ENCODE measurements around the gene DHRSX. TPM values are rescaled to one million over a fixed set of nuclear protein-coding genes. Genes with fewer than 3 reads are reported as not detected.

Gene DHRSX
- polyA plus RNA-seq, 1 donor from 2014 or later = 15.7 TPM

GRCh38 chrX:2371026-2371711 is 129.6 kb downstream of the DHRSX start:
- H3K9me2 ChIP-seq (ENCODE audit: insufficient read depth, low read length) = no peaks in the 10 kb centered on the region
- H2AFZ ChIP-seq (ENCODE audit: low read depth, low read length) = no peak overlapping the region
- TF ChIP-seq TAF1 (IDR thresholded peaks at IDR 0.05; ENCODE audit: low read depth) (no peak), MXI1 (conservative IDR thresholded peaks at IDR 0.05; ENCODE audit: poor library complexity, severe bottlenecking) (no peak), EP300 (conservative IDR thresholded peaks at IDR 0.05; ENCODE audit: poor library complexity, severe bottlenecking) (no peak), RAD21 (conservative IDR thresholded peaks at IDR 0.05) (no peak), EZH2 (IDR thresholded peaks at IDR 0.05; ENCODE audit: borderline replicate concordance, insufficient read depth, low read length, poor library complexity, severe bottlenecking) (no peak), POLR2AphosphoS5 (IDR thresholded peaks at IDR 0.05) (no peak), SMC3 (conservative IDR thresholded peaks at IDR 0.05; ENCODE audit: poor library complexity) (no peak)
- TF ChIP-seq, protein P1, sequence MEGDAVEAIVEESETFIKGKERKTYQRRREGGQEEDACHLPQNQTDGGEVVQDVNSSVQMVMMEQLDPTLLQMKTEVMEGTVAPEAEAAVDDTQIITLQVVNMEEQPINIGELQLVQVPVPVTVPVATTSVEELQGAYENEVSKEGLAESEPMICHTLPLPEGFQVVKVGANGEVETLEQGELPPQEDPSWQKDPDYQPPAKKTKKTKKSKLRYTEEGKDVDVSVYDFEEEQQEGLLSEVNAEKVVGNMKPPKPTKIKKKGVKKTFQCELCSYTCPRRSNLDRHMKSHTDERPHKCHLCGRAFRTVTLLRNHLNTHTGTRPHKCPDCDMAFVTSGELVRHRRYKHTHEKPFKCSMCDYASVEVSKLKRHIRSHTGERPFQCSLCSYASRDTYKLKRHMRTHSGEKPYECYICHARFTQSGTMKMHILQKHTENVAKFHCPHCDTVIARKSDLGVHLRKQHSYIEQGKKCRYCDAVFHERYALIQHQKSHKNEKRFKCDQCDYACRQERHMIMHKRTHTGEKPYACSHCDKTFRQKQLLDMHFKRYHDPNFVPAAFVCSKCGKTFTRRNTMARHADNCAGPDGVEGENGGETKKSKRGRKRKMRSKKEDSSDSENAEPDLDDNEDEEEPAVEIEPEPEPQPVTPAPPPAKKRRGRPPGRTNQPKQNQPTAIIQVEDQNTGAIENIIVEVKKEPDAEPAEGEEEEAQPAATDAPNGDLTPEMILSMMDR (IDR thresholded peaks at IDR 0.05; ENCODE audit: poor library complexity, severe bottlenecking) = no peak
- TF ChIP-seq, protein P2, sequence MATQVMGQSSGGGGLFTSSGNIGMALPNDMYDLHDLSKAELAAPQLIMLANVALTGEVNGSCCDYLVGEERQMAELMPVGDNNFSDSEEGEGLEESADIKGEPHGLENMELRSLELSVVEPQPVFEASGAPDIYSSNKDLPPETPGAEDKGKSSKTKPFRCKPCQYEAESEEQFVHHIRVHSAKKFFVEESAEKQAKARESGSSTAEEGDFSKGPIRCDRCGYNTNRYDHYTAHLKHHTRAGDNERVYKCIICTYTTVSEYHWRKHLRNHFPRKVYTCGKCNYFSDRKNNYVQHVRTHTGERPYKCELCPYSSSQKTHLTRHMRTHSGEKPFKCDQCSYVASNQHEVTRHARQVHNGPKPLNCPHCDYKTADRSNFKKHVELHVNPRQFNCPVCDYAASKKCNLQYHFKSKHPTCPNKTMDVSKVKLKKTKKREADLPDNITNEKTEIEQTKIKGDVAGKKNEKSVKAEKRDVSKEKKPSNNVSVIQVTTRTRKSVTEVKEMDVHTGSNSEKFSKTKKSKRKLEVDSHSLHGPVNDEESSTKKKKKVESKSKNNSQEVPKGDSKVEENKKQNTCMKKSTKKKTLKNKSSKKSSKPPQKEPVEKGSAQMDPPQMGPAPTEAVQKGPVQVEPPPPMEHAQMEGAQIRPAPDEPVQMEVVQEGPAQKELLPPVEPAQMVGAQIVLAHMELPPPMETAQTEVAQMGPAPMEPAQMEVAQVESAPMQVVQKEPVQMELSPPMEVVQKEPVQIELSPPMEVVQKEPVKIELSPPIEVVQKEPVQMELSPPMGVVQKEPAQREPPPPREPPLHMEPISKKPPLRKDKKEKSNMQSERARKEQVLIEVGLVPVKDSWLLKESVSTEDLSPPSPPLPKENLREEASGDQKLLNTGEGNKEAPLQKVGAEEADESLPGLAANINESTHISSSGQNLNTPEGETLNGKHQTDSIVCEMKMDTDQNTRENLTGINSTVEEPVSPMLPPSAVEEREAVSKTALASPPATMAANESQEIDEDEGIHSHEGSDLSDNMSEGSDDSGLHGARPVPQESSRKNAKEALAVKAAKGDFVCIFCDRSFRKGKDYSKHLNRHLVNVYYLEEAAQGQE (IDR thresholded peaks at IDR 0.05; ENCODE audit: borderline replicate concordance) = no peak
- no peak overlapping the region for H3K4me3 ChIP-seq (ENCODE audit: low read length)
- no peak overlapping the region for H3K4me2 ChIP-seq (ENCODE audit: low read length)
- no peaks in the 10 kb centered on the region for H3K9me3 ChIP-seq (ENCODE audit: low read length)
- no peaks in the 10 kb centered on the region for H3K36me3 ChIP-seq (ENCODE audit: insufficient read depth, low read length)
- H4K20me1 ChIP-seq (ENCODE audit: insufficient read depth) = no peaks in the 10 kb centered on the region
- no peaks in the 10 kb centered on the region for H3K79me2 ChIP-seq (replicated peaks; ENCODE audit: insufficient read depth, low read length)
- H3K9ac ChIP-seq (ENCODE audit: low read length) = no peak overlapping the region
- no peak overlapping the region for H3K27ac ChIP-seq (ENCODE audit: low read length)
- H3K27me3 ChIP-seq (ENCODE audit: insufficient read depth, low read depth, low read length) = no peaks in the 10 kb centered on the region
- H3F3A ChIP-seq (ENCODE audit: insufficient read depth, low read length, poor library complexity, severe bottlenecking) = no peaks in the 10 kb centered on the region

DNA sequence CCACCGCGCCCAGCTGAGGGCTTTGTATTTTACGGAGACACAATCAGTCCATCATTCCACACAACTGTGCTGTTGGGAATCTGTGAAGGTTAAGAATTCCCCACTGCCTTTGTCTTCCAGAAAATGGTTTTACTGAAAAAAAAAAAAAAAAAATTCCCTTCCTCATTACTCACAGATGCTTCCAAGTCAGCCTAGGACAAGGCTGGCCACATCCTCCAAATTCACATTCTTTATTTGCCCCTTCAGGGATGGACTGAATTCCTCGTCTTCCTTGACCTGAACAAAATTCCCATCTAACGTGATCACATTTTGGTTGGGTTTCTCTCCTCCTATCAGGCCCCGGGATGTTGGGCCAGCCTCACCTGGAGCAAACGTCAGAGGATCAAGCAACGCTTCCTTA is 130.3 kb downstream of the DHRSX start:
- Histone ChIP-seq H3K9me3 (ENCODE audit: low read length) (no peaks in the 10 kb centered on the region), H3K9me2 (ENCODE audit: insufficient read depth, low read length) (no peaks in the 10 kb centered on the region), H3K9ac (ENCODE audit: low read length) (no peak overlapping the region), H3K27ac (ENCODE audit: low read length) (no peak overlapping the region), H3F3A (ENCODE audit: insufficient read depth, low read length, poor library complexity, severe bottlenecking) (no peaks in the 10 kb centered on the region), H3K36me3 (ENCODE audit: insufficient read depth, low read length) (no peaks in the 10 kb centered on the region), H4K20me1 (ENCODE audit: insufficient read depth) (no peaks in the 10 kb centered on the region), H3K4me2 (ENCODE audit: low read length) (no peak overlapping the region), H3K79me2 (replicated peaks; ENCODE audit: insufficient read depth, low read length) (no peaks in the 10 kb centered on the region), H3K4me3 (ENCODE audit: low read length) (no peak overlapping the region), H3K27me3 (ENCODE audit: insufficient read depth, low read depth, low read length) (no peaks in the 10 kb centered on the region), H2AFZ (ENCODE audit: low read depth, low read length) (no peak overlapping the region)
- TF ChIP-seq MXI1 (conservative IDR thresholded peaks at IDR 0.05; ENCODE audit: poor library complexity, severe bottlenecking) = no peak
- TF ChIP-seq TAF1 (IDR thresholded peaks at IDR 0.05; ENCODE audit: low read depth) = no peak
- TF ChIP-seq EZH2 (IDR thresholded peaks at IDR 0.05; ENCODE audit: borderline replicate concordance, insufficient read depth, low read length, poor library complexity, severe bottlenecking) = no peak
- TF ChIP-seq EP300 (conservative IDR thresholded peaks at IDR 0.05; ENCODE audit: poor library complexity, severe bottlenecking) = no peak
- no peak for TF ChIP-seq RAD21 (conservative IDR thresholded peaks at IDR 0.05)
- no peak for TF ChIP-seq POLR2AphosphoS5 (IDR thresholded peaks at IDR 0.05)
- TF ChIP-seq, protein P1 (IDR thresholded peaks at IDR 0.05; ENCODE audit: poor library complexity, severe bottlenecking) = no peak
- TF ChIP-seq, protein P2 (IDR thresholded peaks at IDR 0.05; ENCODE audit: borderline replicate concordance) = no peak
- TF ChIP-seq SMC3 (conservative IDR thresholded peaks at IDR 0.05; ENCODE audit: poor library complexity) = no peak

Measured in neural cell (in vitro differentiated cells).